SU-DHL-6 (cell line): ENCODE results near the gene LY6G5B.

ENCODE experiments used
- EZH2phosphoT487 ChIP-seq: fragments of 200-600 bp; sonication (generic), shearing (Covaris generic); conservative IDR thresholded peaks from 2 replicates; pipeline ENCODE4 v1.6.1; 2018; ENCODE audit warnings: mild to moderate bottlenecking, antibody characterized with exemption, low read length, moderate library complexity, mixed read lengths
- TF ChIP-seq, protein P1 (sequence below): fragments of 200-600 bp; sonication (generic); IDR thresholded peaks from one replicate; pipeline ENCODE4 v1.5.1; 2017; ENCODE audit warnings: antibody characterized with exemption, mild to moderate bottlenecking, low read length, moderate library complexity; ENCODE audit not compliant: insufficient read depth, poor library complexity, severe bottlenecking

GRCh38 chr6:31662124-31662723 lies 7.6 kb upstream of the LY6G5B start:
- TF ChIP-seq, protein P1, sequence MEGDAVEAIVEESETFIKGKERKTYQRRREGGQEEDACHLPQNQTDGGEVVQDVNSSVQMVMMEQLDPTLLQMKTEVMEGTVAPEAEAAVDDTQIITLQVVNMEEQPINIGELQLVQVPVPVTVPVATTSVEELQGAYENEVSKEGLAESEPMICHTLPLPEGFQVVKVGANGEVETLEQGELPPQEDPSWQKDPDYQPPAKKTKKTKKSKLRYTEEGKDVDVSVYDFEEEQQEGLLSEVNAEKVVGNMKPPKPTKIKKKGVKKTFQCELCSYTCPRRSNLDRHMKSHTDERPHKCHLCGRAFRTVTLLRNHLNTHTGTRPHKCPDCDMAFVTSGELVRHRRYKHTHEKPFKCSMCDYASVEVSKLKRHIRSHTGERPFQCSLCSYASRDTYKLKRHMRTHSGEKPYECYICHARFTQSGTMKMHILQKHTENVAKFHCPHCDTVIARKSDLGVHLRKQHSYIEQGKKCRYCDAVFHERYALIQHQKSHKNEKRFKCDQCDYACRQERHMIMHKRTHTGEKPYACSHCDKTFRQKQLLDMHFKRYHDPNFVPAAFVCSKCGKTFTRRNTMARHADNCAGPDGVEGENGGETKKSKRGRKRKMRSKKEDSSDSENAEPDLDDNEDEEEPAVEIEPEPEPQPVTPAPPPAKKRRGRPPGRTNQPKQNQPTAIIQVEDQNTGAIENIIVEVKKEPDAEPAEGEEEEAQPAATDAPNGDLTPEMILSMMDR = no peak
- TF ChIP-seq EZH2phosphoT487 = no peak
